Tibial artery (tissue), 4 donors: ENCODE measurements around the gene LHPP.

Experiments
- DNase-seq, 2 donors: peaks; one replicate each; pipeline ENCODE4 v3.0.0-alpha.2; 2019
- H3K27ac ChIP-seq, 2 donors: fragments of 200-600 bp; sonication (generic) in 1 of 2; 1 replicate in 1 of 2; 2 replicates in 1 of 2; pipeline ENCODE4 v1.5.1; 2018 to 2019; ENCODE audit warnings: mild to moderate bottlenecking in 1 of 2
- H3K27me3 ChIP-seq, 2 donors: fragments of 200-600 bp; sonication (generic) in 1 of 2; one replicate each; pipeline versions ENCODE4 v1.5.1 to v1.6.0; 2016 to 2019
- H3K36me3 ChIP-seq, 3 donors: fragments of 200-600 bp; sonication (generic) in 2 of 3; one replicate each; pipeline ENCODE4 v1.5.1; 2016 to 2019; ENCODE audit warnings: mild to moderate bottlenecking in 2 of 3
- H3K4me1 ChIP-seq, 4 donors: fragments of 200-600 bp; sonication (generic) in 2 of 4; 1 replicate in 3 of 4; 2 replicates in 1 of 4; pipeline ENCODE4 v1.5.1; 2016 to 2019
- H3K4me3 ChIP-seq, 2 donors: fragments of 200-600 bp; sonication (generic) in 1 of 2; 1 replicate in 1 of 2; 2 replicates in 1 of 2; pipeline ENCODE4 v1.5.1; 2018 to 2019; ENCODE audit warnings: mild to moderate bottlenecking in 2 of 2
- H3K9me3 ChIP-seq, 3 donors: fragments of 200-600 bp; sonication (generic) in 1 of 3; one replicate each; pipeline ENCODE4 v1.5.1; 2016 to 2019
- intact Hi-C: fragments of 100-400 bp; cut with DNase I; formaldehyde crosslinking; loops from one replicate; pipeline ENCODE4 v1.15.0; 2023; ENCODE audit warnings: low total_unique reads
- TF ChIP-seq, protein P1 (sequence below), 2 experiments: fragments of 200-600 bp in 1 of 2; fragments of 450-650 bp in 1 of 2; IDR thresholded peaks; one replicate each; pipeline ENCODE4 v1.5.1; 2017 to 2019; ENCODE audit warnings: antibody characterized with exemption in 2 of 2, mild to moderate bottlenecking in 1 of 2, moderate library complexity in 1 of 2

The LHPP gene

DNA sequence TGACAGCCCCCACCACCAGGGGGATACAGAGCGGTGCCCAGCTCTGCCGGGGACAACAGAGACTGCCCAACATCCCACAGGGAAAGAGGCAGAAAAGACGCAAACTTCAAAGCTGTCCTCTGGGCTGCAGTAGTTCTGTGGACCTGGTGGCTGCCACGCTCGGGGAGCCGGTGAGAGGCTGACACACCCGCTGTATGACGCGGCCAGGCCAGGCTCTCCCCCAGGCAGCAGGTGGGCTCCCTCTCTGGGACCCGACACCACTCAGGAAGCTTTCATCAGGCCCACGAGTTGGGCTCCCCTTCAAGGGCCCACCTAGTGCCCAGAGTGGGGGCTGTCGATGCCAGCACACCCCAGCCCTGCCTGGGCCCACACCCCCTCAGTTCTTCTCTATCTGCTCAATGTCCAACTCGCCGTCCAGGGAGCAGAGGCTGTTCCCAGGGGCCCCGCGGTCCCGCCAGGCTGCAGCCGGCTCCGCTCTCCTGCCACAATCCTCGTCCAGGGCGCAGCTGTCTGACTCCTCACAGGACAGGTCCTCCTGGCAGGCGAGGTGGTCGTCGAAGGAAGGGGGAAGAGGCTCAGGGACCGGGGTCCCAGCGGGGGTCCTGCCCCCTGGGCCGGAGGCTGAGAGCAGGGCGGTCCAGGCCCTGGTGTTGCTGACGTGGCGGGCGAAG is 161.4 kb downstream of the LHPP start:
- Histone ChIP-seq H3K9me3 (no peaks in the 10 kb centered on the region), H3K27me3 (no peaks in the 10 kb centered on the region), H3K4me3 (no peak overlapping the region), H3K4me1 (peaks cover 0 to 40% (median 7%) of the 10 kb centered on the region in 4 donors), H3K36me3 (peaks cover 0 to 13% (median 9%) of the 10 kb centered on the region in 3 donors), H3K27ac (no peak overlapping the region)
- intact Hi-C loops = no loop called here
- no peak for DNase-seq
- TF ChIP-seq, protein P1, sequence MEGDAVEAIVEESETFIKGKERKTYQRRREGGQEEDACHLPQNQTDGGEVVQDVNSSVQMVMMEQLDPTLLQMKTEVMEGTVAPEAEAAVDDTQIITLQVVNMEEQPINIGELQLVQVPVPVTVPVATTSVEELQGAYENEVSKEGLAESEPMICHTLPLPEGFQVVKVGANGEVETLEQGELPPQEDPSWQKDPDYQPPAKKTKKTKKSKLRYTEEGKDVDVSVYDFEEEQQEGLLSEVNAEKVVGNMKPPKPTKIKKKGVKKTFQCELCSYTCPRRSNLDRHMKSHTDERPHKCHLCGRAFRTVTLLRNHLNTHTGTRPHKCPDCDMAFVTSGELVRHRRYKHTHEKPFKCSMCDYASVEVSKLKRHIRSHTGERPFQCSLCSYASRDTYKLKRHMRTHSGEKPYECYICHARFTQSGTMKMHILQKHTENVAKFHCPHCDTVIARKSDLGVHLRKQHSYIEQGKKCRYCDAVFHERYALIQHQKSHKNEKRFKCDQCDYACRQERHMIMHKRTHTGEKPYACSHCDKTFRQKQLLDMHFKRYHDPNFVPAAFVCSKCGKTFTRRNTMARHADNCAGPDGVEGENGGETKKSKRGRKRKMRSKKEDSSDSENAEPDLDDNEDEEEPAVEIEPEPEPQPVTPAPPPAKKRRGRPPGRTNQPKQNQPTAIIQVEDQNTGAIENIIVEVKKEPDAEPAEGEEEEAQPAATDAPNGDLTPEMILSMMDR (IDR thresholded peaks at IDR 0.05) = no peak

DNA sequence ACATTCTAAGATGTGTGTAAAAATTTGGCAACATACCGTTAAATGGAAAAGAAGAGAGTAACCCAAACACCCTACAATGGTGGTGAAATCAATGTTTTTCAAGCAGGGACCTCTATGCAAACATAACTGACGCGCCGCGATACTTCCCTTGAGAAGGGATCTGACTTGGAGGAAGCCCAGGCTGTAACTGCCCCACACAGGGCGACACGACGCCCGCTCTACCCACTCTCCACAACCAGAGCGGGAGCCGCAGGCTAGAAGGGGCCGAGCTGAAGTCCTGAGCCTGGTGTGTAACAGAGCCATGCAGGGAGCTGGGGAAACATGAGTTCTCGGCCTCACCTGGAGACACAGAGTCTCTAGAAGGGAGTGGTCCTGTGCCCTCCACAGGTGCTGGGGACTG is 162.4 kb downstream of the LHPP start:
- Histone ChIP-seq H3K9me3 (no peaks in the 10 kb centered on the region), H3K36me3 (peaks cover 0 to 11% (median 9%) of the 10 kb centered on the region in 3 donors), H3K4me3 (no peak overlapping the region), H3K27me3 (no peaks in the 10 kb centered on the region), H3K27ac (no peak overlapping the region), H3K4me1 (peaks cover 0 to 46% (median 11%) of the 10 kb centered on the region in 4 donors)
- TF ChIP-seq, protein P1 (IDR thresholded peaks at IDR 0.05) = no peak
- intact Hi-C loops = no loop called here
- DNase-seq = no peak

DNA sequence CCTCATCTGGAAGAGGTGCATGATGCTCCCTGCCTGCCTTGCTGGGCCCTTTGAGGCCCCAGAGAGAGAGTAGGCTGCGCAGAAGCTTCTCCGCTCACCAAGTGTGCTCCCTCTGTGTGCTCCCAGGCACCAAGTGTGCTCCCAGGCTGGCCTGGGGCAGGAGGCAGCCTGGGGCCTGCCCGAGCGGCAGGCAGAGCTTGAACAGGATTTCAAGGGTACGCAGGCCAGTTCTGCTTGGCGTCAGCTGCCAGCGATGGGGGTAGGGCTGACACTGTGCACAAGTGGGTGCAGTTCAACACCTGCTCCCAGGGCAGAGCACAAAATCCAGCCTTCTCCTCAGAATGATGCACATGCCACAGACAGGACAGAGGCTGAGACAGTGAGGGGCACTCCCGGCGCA is 162.8 kb downstream of the LHPP start:
- TF ChIP-seq, protein P1 (IDR thresholded peaks at IDR 0.05) = no peak
- Histone ChIP-seq H3K27me3 (no peaks in the 10 kb centered on the region), H3K27ac (no peak overlapping the region), H3K4me1 (peaks cover 0 to 50% (median 13%) of the 10 kb centered on the region in 4 donors), H3K9me3 (no peaks in the 10 kb centered on the region), H3K36me3 (peaks cover 0 to 11% (median 9%) of the 10 kb centered on the region in 3 donors), H3K4me3 (no peak overlapping the region)
- no peak for DNase-seq
- intact Hi-C loops = no loop called here

DNA sequence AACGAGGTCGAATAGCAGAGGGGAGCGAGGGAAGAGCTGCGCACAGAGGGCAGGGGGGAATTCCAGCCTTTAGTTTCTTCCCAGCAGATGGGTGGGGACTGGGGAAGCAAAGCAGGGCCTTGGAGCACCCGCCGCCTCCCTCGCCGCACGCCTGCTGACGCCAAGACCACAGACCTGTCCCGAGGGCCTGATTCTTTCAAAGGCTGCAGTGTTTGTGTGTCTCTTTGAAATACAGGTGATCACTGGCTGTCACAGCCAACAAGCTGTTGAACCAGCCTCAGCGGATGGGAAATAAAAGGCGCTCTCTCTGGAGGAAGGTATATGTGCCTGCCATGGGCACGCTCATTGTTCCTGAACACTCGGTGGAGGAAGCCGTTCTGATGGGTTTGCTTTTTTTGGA is 163.3 kb downstream of the LHPP start:
- Histone ChIP-seq H3K27me3 (no peaks in the 10 kb centered on the region), H3K36me3 (peaks cover 0 to 11% (median 9%) of the 10 kb centered on the region in 3 donors), H3K27ac (no peak overlapping the region), H3K4me3 (no peak overlapping the region), H3K9me3 (no peaks in the 10 kb centered on the region), H3K4me1 (peaks cover 0 to 53% (median 15%) of the 10 kb centered on the region in 4 donors)
- no peak for DNase-seq
- intact Hi-C loops = no loop called here
- TF ChIP-seq, protein P1 (IDR thresholded peaks at IDR 0.05) = no peak

DNA sequence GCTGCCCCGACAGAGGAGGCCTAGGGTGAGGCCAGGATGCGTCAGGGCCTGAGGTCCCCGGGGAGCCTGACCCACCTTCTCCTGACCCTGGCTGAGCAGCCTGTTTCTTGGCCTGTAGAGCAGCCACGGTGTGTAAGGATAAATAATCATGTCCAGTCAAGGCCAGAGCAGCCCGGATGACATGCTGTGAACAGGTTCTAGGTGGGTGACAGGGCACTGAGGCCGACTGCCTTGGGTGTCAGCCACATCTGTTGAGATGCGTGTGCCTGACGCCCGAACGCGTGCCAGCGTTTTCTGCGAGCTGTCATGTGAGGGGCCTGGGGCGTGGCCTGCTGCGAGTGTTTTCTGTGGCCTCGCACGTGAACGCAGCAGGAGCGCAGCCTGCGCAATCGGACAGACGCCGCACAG is 164.2 kb downstream of the LHPP start:
- Histone ChIP-seq H3K36me3 (peaks cover 0 to 11% (median 9%) of the 10 kb centered on the region in 3 donors), H3K9me3 (no peaks in the 10 kb centered on the region), H3K27ac (no peak overlapping the region), H3K4me1 (peaks cover 0 to 63% (median 16%) of the 10 kb centered on the region in 4 donors), H3K27me3 (no peaks in the 10 kb centered on the region), H3K4me3 (no peak overlapping the region)
- DNase-seq = no peak
- intact Hi-C loops = no loop called here
- TF ChIP-seq, protein P1 (IDR thresholded peaks at IDR 0.05) = no peak
